ENCODE results near the gene CACNB4. TPM values are rescaled to one million over a fixed set of nuclear protein-coding genes. Genes with fewer than 3 reads are reported as not detected.

The CACNB4 gene
- total and polyA plus RNA-seq, 8 donors: under 0.01 to 6.4 (median 1.0) TPM

DNA sequence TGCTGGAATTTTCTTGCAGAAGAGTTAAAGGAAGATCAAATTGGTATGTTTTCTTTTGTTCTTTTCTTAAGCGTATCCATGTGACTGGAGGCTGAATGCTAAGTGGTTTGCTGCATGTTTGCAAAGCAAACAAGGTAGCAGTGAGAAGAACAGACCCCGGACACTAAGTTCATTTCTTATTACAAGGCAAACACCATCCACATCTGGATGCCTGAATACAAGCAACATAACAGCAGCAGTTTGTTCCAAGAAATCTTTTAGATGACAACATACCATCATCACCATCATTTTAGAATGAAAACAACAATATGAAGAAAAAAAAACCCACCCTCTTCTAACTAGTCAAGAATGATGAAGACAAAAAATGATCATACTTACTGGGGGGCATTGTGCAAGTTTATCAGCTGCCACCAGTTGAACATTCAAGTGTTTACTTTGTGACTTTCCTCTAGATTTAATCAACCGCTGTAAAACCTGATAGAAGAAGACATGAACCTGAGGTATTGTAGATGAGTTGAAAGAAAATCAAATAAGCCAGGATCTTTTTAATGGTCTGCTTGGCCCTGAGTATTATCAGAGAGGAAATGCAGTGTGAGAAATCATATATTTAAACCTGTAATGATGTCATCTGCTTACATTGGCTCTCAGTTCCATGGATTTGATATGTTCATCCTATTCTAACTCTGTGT is 245.6 kb downstream of the CACNB4 start:
- peaks cover 0 to 5% (median 2%) of the 10 kb centered on the region in 4 donors for H3K4me1 ChIP-seq
- TF ChIP-seq POLR2A (IDR thresholded peaks at IDR 0.05): no peak
- TF ChIP-seq, protein P1, sequence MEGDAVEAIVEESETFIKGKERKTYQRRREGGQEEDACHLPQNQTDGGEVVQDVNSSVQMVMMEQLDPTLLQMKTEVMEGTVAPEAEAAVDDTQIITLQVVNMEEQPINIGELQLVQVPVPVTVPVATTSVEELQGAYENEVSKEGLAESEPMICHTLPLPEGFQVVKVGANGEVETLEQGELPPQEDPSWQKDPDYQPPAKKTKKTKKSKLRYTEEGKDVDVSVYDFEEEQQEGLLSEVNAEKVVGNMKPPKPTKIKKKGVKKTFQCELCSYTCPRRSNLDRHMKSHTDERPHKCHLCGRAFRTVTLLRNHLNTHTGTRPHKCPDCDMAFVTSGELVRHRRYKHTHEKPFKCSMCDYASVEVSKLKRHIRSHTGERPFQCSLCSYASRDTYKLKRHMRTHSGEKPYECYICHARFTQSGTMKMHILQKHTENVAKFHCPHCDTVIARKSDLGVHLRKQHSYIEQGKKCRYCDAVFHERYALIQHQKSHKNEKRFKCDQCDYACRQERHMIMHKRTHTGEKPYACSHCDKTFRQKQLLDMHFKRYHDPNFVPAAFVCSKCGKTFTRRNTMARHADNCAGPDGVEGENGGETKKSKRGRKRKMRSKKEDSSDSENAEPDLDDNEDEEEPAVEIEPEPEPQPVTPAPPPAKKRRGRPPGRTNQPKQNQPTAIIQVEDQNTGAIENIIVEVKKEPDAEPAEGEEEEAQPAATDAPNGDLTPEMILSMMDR (IDR thresholded peaks at IDR 0.05): no peak
- TF ChIP-seq POLR2AphosphoS5 (IDR thresholded peaks at IDR 0.05): no peak
- TF ChIP-seq EP300 (IDR thresholded peaks at IDR 0.05): no peak
- no peaks in the 10 kb centered on the region for H3K9me3 ChIP-seq
- no peak overlapping the region for H3K27ac ChIP-seq
- WGBS, 5 donors: 49 to 67% (median 61%) methylated on average over 3 of the region's 3 CpGs
- no peak for DNase-seq
- no peaks in the 10 kb centered on the region for H3K27me3 ChIP-seq
- H3K4me3 ChIP-seq: no peak overlapping the region
- intact Hi-C loops (cut with DNase I; ENCODE audit: low total_unique reads): no loop called here
- no peaks in the 10 kb centered on the region for H3K36me3 ChIP-seq

DNA sequence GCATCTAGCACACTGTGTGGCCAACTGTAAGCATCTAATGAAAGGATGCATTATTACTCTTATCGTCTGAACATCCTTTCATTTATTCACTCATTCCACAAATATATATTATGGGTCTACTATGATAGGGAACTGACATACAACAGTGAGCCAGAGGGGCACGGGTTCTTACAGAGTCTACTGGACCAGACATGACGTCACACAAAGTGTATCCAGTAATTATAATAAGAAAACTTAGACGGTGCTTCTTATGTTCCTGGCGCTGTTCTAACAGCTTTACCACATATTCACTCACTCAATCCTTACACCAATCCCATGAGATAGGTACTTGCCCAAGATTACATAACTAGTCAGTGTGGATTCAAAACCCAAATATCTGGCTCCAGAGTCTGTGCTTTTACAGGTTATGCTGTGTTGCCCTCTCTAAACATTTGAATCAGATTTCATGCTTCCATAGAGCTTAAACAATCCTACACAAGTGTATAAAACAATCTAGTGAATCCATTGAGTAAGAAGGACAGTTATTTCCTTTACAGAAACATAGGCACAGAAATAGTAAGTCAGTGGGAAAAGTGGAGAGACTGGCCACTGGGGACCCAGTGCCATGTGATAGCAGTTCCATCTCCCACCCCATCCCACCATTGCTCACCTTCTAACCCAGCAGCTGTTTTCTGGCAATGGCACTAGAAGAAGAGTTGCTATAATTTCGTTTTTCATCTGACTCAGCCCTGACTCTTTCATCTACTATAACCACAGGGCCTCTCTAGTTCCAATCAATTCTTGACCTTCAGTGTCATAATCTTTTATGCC is 246.4 kb downstream of the CACNB4 start:
- no peak for DNase-seq
- whole genome bisulfite sequencing, 5 donors: 82 to 89% (median 84%) methylated on average over 6 of the region's 6 CpGs
- no peak overlapping the region for H3K4me3 ChIP-seq
- H3K36me3 ChIP-seq: no peaks in the 10 kb centered on the region
- TF ChIP-seq POLR2A (IDR thresholded peaks at IDR 0.05) (no peak), POLR2AphosphoS5 (IDR thresholded peaks at IDR 0.05) (no peak), EP300 (IDR thresholded peaks at IDR 0.05) (no peak)
- TF ChIP-seq, protein P1 (IDR thresholded peaks at IDR 0.05): no peak
- H3K9me3 ChIP-seq: no peaks in the 10 kb centered on the region
- peaks cover 0 to 5% (median 2%) of the 10 kb centered on the region in 4 donors for H3K4me1 ChIP-seq
- no peak overlapping the region for H3K27ac ChIP-seq
- H3K27me3 ChIP-seq: no peaks in the 10 kb centered on the region
- intact Hi-C loops (cut with DNase I; ENCODE audit: low total_unique reads): no loop called here

DNA sequence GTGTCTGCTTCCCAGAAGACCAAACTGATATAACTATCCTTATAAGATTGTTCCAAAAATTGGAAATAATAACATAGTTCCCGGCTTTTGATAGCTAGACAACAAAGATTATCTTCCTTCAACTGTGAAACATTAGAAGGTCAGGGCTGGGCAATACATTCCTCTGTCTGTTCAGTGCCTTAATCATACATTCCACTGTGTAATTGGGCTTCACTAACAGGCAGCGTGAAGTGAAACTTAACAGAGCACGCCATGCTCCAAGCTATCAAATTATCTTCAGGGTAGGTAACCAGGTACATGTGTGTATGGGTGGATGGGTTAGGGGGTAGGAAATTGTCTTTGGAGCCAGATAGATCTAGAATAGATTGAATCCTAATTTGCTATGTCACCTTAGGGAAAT is 247.1 kb downstream of the CACNB4 start:
- WGBS, 5 donors: 71 to 79% (median 74%) methylated on average over 3 of the region's 3 CpGs
- DNase-seq: no peak
- intact Hi-C loops (cut with DNase I; ENCODE audit: low total_unique reads): no loop called here
- Histone ChIP-seq H3K27me3 (no peaks in the 10 kb centered on the region), H3K27ac (no peak overlapping the region), H3K4me3 (no peak overlapping the region), H3K9me3 (no peaks in the 10 kb centered on the region), H3K36me3 (no peaks in the 10 kb centered on the region), H3K4me1 (peaks cover 0 to 5% (median 2%) of the 10 kb centered on the region in 4 donors)
- no peak for TF ChIP-seq POLR2A (IDR thresholded peaks at IDR 0.05)
- TF ChIP-seq POLR2AphosphoS5 (IDR thresholded peaks at IDR 0.05): no peak
- TF ChIP-seq, protein P1 (IDR thresholded peaks at IDR 0.05): no peak
- no peak for TF ChIP-seq EP300 (IDR thresholded peaks at IDR 0.05)

DNA sequence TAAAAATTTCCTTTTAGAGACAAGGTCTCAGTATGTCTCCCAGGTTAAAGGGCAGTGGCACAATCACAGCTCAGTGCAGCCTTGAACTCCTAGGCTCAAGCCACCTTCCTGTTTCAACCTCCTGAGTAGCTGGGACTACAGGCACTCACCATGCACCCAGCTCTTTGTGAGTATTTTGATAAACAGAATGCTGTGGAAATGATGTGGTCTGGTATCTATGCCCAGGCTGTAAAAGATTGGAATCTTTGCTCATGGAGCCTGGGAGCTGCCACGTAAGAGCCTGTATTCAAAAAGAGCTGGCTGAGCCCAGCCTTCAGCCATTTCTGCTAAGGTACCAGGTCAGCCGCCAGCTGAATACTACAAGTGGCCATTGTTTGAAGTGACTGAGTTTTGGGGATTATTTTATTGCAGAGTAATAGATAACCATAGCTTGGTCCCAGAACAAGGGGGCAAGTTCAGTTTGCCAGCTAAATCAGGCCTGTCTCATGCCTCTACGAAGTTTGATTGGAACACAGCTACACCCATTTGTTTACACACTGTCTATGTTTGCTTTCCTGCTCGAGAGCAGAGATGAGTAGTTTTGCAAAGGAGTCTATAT is 249.3 kb downstream of the CACNB4 start:
- no peak for DNase-seq
- WGBS, 5 donors: 27 to 60% (median 43%) methylated on average over 4 of the region's 4 CpGs
- no peaks in the 10 kb centered on the region for H3K36me3 ChIP-seq

More for the DNA sequence above, 249.3 kb downstream of the CACNB4 start:
- intact Hi-C loops (cut with DNase I; ENCODE audit: low total_unique reads): no loop called here
- TF ChIP-seq, protein P1 (IDR thresholded peaks at IDR 0.05): no peak
- TF ChIP-seq POLR2AphosphoS5 (IDR thresholded peaks at IDR 0.05) (no peak), POLR2A (IDR thresholded peaks at IDR 0.05) (no peak), EP300 (IDR thresholded peaks at IDR 0.05) (no peak)
- no peak overlapping the region for H3K27ac ChIP-seq
- H3K4me1 ChIP-seq: peaks cover 0 to 5% (median 2%) of the 10 kb centered on the region in 4 donors
- H3K4me3 ChIP-seq: no peak overlapping the region
- no peaks in the 10 kb centered on the region for H3K9me3 ChIP-seq
- H3K27me3 ChIP-seq: no peaks in the 10 kb centered on the region
